HG03280 (cell line): Measurements from ENCODE around the gene DENND1A.
"Not testable (repeated sequence)": the region's sequence is repeated elsewhere in the genome, so short reads cannot be mapped to it uniquely, and the experiment has no call there.

ENCODE experiments used
- ATAC-seq: cut with Tn5 transposase; IDR thresholded peaks from one replicate; pipeline ENCODE4 v1.9.1; 2021; ENCODE audit warnings: mild to moderate bottlenecking, moderate library complexity; ENCODE audit not compliant: unreplicated experiment

Gene DENND1A

DNA sequence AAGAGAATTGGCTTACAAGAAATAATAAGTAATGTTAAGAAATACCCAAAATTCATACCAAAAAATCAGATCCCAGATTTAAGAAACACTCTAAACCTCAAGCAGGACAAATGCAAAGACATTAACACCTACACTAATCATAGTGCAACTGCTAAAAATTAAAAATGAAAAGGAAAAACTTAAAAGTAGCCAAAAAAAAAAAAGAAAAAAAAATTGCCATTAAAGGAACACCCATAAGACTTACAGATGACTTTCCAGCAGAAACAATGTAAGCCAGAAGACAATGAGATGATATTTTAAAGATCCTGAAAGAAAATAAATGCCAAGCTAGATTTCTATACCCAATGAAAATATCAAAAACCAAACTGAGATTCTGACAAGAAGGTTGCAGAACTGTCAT is 101.5 kb downstream of the DENND1A start:
- ATAC-seq, result no peak

DNA sequence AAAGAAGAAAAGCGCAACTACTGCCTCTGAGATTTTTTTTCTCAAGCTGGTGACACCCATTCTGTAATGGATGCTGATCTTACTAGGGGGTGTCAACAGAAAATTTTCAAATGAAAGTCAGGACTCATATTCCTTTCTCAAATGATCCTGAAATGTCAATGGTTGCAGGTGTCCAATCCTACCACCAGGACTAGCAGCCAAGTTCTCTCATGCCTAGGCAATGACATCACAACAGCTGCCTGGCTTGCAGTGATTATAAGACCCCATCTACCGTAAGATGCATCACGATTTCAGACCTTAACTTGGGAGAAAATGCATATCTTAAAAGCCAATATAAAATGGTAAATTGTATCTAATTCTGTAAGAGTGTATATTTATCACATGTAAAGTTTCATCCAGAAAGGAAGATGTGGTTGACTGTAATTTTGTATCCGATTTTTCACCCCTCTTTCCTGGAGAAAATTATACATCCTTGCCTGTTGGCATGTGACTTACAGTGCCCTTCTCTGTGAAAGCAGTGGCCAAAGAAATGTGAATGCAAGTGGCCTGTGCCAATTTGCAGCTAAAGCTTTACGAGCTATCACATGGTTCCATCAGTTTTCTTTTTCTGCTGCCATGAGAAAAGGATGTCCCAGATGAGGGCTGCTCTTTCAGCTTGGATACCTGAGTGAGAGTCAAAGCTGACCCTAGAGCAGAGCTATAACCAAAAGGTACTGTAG is 104.4 kb downstream of the DENND1A start:
- ATAC-seq, result no peak

DNA sequence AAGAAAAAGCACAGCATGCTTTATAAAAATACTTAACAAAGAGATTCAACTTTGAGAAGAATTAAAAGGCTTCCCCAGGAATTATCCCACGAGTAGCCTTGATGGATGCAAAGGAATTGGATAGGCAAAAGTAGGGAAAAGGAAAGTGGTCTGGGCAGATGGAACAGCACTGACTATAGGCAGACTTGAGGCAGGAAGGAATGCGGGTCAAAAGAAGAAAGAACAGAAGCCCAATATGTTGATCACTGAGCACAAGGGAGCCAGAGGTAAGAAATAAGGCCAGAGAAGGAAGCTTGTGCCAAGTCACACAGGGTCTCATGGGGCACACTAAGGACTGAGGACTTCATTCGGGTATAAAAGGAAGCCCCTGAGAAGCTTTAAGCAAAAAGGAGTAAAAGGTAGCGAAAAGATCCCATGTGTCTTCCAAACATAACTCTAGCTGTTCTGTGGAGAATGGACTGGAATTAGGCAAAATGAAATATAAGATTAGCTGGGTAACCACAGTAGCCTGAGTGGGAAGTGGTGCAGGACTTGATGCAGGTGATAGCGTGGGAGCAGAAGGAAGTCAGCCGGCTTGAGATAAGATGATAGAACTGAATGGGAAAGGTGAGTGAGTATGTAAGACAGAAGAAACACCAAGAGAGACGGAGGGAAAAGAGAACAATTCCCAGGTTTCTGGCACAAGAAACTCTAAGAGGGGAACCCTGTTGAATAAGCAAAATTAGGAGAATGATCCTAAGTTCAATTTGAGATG is 106.6 kb downstream of the DENND1A start:
- ATAC-seq, result no peak

DNA sequence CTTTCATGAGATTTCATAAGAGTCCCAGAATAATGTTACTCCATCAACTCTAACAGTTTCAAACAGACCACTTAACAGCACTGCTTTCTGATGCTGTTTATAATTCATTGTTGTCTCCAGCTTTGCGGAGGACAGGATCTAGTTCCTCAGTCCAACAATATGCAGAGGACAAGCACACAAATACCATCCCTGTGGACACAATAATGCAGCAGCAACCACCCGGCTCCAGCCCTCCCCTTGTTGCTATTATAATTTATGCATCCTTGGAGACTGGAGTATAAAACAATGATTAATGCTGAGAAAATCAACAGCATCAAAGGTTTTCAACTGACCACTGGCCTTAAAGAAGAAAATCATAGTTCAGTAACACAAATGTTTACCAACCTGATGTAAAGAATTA is 108.3 kb downstream of the DENND1A start:
- no peak for ATAC-seq

DNA sequence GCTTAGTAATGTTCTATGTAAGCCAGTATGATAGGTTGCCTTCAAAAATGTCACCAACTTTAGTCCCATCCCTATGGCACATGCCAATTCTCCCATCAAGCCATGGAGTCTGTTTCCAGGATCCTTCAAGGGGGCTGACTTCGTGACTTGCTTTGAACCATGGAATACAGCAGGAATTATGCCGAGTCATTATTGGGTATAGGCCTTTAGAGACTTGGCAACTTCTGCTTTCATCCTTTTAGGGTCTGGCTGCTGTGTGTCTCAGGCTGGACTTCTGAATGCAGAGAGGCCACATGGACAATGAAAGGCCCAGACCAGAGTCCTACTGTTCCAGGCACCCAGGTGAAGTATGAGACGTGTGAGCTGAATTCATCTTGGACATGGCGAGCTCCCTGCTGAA is 109.8 kb downstream of the DENND1A start:
- no peak for ATAC-seq

DNA sequence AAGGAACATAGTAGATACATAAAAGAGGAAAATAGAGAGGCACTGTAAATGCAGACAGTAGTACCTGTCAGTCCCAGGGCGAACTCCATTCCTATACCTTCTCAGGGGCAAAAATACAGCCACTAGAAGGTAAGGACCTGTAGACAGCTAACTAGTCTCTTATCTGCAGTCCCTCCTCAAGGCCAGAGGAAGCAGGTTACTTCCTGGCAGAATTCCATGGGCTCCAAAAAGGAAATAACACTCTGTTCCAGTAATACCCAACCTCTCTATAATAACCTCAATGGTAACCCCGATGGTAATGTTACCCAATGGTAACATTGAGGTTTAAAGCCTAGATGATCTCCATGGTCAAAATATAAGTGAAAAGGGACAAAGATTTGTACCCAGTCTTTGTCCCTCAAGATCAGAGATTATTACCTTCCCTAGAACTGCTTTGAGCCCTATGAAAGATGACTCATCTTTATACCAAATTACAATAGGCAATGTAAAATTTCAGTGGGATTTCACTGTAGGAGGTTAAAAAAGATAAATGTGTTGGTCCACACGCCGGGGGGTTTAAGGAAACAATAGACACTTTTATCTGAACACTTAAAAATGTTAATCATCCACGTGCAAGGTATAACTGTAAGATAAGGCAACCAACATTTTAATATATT is 113.0 kb downstream of the DENND1A start:
- ATAC-seq, result no peak

DNA sequence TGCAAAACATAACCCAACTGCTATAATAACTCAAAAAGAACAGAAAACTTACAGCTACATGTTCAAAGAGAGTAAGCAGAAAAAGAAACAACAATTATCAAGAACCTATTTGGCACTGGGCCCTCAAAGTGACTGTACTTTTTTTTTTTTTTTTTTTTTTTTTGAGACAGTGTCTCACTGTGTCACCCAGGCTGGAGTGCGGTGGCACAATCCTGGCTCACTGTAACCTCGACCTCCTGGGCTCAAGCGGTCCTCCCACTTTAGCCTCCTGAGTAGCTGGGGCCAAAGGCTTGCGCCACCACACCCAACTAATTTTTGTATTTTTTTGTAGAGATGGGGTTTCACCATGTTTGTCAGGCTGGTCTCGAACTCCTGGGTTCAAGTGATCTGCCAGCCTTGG is 114.1 kb downstream of the DENND1A start:
- not testable (repeated sequence) for ATAC-seq

DNA sequence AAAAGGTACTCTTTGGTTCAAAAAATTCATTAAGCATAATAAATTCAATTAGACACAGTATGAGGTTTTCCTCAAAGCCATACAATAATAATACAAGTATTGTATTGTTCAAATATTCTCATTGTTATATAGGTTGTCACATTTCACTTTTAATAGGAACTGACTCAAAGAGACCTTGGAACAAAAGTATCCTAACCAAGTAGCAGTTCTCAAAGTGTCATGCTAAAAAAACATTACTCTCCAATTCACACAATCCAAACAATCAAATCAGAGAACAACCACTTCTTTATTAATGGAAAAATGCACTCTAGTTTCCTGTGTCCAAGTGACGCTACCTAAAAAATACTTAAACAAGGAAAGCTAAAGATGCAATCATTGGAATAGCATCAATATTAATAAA is 115.4 kb downstream of the DENND1A start:
- no peak for ATAC-seq

DNA sequence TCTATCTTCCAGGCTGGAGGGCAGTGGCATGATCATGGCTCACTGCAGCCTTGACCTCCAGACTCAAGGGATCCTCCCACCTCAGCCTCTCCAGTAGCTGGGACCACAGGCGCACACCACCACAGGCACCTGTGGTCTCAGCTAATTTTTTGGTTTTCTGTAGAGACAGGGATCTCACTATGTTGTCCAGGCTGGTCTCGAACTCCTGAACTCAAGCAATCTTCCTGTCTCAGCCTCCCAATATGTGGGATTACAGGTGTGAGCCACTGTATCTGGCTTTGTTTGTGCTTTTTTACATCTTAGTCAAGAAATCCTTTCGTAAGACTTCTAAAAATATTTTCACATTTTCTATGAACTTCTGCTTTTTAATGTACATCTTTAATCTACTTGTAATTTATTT is 116.9 kb downstream of the DENND1A start:
- no peak for ATAC-seq

DNA sequence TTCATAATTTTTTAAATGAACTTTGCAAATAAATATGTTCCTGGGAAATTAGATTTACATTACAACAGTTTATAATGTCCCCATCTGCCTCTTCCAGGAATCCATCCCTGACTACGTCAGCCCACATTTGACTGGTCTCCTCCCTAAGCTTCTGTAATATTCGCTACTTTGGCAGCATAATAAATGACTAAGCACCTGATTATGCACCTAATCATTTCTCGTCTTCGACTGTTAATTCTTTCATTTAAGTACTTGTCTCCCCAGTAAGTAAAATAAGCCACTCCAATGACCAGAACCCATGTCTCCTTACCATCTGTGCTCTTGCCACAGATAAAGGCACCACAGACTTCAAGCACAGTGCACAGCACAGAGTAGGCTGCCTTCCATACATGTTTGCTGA is 122.7 kb downstream of the DENND1A start:
- ATAC-seq, result no peak

DNA sequence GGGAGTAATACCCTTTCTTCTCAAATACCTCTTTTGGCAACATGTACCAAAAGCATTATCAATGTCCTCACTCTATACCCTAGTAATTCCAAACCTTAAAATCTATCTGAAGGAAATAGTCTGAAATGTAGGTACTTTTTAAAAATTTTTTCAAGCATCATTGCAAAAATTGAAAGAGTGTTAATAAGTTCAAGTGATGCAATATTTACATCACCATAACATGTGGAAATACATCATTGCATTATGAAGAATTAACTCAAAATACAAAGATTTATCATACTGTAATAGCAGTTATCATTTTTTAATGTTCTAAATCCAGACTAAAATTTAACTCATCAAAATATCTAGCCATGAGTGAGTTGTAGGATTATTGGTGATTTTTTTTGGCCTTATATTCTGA is 123.1 kb downstream of the DENND1A start:
- no peak for ATAC-seq

DNA sequence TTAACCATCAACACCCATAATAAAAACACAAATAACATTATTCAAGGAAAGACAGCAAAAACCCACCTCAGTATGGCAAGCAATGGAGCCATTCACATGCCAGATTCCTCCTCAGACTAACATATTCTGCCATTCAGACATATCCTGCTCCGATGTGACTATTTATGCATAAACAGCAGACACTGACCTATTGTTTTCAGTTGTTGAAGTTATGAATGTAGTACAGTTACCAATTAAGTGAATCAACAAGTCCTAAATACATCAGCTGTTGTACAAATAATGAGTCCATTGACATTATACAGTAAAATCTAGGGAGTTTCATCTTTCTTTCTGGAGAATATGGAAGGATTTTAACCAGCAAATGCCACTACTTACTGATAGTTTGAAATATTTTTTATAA is 131.7 kb downstream of the DENND1A start:
- ATAC-seq, result no peak

DNA sequence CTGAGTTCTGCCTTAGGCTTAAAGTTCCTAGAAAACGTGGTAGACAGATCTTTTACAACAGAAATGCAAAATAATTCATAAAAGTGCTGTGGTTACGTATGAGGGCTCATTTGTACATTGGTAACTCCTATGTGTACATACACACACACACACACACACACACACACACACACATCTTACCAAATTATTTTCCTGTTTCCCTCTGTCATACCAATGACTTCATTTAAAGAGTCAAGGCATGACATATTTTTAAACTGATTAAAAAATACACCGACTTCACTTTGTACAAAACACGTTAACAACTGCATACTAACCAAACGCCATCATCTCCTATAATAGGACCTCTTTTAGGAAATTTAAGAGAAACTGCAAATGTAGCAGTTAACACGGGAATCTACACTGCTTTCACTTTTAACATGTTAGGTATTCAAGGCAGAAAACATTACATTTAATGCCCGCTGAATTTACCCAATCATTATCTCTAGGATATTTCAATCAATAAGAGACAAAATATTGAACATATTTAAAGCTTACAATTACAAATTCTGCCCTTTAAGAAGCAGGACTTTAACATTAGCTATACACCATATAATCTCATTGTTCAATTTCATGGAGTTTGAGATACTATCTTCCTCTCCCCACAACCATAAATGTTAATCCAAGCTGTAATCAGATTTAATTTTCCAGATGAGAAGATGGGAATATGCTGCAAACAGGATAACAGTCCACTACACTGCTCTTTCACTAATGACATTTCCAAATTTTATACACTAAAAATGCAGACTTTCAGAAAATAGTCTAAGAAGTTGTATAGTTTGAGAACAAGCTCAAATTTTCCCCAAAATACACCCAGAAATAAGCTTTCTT is 133.1 kb downstream of the DENND1A start:
- no peak for ATAC-seq

DNA sequence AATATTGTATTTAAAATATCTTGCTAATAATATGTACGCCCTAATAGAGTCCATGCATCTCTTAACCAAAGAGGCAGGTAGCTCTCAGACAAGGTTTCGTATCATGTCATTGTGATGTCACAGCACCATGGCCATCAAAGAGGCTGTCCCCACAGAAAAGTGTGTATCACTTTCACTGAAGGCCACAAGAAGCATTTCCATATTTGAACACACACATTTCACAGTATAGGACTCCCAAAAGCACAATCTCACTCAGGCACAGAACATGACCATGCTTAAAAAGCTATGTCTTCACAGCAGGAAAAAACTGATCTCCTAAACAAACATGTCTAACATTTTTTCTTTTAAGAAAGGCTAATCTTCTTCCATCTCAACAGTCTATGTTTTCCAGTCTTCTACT is 133.8 kb downstream of the DENND1A start:
- no peak for ATAC-seq

DNA sequence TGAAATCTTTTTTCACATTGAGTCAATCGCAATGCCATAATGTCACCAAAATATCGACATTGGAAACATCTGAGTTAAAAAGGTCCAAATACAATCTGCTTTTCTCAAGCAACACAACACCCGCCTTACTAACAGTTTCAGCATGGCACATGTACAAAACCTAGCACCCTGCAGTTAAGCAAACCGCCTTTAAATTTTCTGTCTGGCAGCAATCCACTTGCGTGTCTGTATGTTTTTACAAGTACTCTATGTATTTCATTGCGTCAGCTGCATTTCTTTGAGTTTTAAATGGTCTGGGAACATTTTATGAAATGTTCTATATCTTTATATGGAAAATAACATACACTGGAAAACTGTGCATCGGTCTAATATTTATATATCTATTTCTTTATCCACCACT is 134.6 kb downstream of the DENND1A start:
- no peak for ATAC-seq

DNA sequence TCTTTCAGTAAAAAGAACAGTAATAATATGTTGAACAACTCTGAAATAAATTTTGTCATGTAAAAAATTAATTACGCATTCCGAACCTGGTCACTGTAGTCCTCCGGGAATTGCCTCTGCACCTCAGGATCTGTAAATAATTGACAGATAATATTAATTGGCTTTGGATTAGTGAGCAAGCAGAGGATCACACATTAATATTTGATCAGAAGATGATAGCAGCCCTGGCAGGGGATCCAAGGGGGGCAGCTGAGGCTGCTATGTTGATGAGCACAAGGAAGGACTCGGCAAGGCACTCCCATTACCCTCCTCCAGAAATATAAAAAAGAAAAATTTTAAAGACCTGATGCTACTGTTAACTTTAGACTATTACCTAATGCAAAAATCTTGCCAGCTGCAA is 137.4 kb downstream of the DENND1A start:
- ATAC-seq, result no peak

DNA sequence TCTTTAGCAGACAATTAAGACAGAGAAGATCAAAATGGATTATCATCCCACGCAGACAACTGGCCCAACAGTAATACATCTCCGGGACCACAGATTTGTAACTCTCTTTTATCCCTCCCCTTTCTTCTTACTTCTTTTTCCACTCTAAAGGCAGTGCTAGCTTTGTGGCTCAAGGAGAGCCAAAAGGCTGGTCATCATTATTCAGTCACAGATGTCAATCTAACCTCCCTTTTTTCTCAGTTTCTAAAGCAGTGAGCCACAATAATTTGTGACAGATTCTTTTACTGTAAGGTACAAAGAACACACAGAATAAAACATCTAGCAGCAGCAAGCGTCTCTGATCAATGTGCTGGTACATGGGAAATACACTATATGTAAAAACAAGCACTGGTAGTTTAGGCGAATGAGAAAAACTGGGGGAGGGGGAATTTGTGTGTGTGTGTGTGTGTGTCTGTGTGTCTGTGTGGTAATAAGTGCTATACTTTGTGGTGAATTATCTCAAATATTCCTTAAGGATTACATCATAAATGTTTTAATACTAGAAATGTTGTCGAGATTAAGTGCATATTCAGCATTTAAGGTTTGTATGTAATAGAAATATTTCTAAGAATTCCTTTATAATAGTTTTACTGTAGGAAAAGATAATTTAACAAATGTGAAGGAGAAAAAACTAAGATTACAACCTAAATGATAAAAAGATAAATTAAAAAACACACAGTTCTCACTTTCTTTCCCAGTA is 140.2 kb downstream of the DENND1A start:
- ATAC-seq, result no peak

DNA sequence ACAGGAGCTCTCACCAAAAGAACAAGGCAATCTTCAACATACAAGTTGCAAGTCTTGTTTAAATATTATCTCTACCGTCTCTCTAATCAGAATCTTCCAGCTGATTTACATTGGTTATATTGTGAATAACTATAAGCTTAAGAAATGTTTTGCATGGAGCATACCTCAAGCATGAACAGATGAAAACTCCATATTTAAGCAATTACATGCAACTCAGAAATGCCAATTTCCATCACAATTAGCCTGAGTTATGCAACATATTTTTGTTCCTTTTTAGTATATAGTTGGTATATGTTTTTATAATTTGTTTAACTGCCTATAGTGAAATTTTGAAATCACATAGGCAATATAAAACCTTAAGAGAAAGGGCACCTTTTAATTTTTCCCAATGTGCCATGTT is 142.5 kb downstream of the DENND1A start:
- ATAC-seq, result no peak

DNA sequence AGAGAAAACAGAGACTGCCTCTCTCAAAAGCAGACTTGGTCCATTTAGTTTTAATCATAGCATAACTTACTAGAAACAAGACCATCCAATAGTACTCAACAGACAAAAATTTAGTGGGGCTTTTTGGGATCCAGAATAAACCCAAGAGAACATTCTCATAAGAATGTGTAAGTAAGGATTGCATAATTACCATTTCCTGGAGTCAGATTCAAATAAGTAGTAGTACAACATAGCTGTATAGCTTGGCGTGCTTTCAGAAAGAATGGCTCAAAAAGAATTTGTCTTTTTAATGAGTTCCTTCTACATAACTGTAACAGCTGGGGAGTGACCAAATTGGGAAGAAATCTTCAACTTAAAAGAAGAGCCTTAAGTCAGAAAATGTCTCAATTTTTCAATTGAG is 145.4 kb downstream of the DENND1A start:
- ATAC-seq, result no peak

DNA sequence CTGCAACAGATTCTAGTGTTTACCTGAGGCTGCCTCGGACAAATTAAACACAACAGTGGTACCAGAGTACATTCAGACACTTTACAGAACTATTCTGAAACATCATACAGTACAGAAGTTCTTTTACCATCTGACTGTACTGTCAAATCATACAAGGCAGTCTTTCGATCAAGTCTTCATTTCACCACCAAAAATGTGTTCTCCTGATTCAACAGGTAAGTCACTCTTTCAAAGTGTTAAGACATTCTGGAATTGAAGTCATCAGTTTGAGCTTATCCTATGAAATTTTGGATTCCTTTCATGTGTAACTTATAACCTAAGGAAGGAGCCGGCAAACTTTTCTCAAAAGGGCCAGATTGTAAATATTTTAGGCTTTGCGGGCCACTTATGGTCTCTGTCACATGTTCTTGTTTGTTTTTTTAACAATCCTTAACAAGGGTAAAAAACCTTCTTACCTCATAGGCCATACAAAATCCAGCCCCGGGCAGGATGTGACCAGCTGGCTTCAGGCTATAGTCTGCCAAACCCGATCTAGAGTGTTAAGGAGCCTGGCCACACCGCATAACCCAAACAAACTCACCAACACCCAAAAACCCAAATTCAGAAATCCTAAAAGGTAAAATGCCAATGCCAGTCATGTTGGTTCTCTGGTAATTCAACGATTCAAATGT is 151.6 kb downstream of the DENND1A start:
- no peak for ATAC-seq
